K562 (cell line): ENCODE measurements around the gene MTHFR. TPM values are rescaled to one million over a fixed set of nuclear protein-coding genes. Genes with fewer than 3 reads are reported as not detected.

Experiments
- BCL6 ChIP-seq: fragments of 250-450 bp; sonication (Bioruptor Pico); IDR thresholded peaks from 2 replicates; pipeline ENCODE4 v1.4.0; 2020
- DIDO1 ChIP-seq: fragments of 450-650 bp; IDR thresholded peaks from 2 replicates; pipeline ENCODE4 v1.6.1; 2016; ENCODE audit warnings: low read depth, missing biosample characterization, missing genetic modification characterization
- FOXM1 ChIP-seq, 2 experiments: fragments of 450-650 bp in 1 of 2; sonication (generic) in 1 of 2; formaldehyde crosslinking in 1 of 2; IDR thresholded peaks; 2 replicates each; pipeline versions ENCODE4 v1.6.1 to v1.9.0; 2017 to 2022; ENCODE audit warnings: low read depth in 2 of 2, mild to moderate bottlenecking in 2 of 2, missing genetic modification reagents in 1 of 2, moderate library complexity in 1 of 2
- GTF2E2 ChIP-seq: fragments of 200-800 bp; sonication (Bioruptor generic); IDR thresholded peaks from 2 replicates; pipeline ENCODE4 v1.6.1; 2016; ENCODE audit warnings: missing genetic modification characterization, missing compliant biosample characterization
- GTF3C2 ChIP-seq: IDR thresholded peaks from 3 replicates; pipeline ENCODE4 v1.6.1; 2011; ENCODE audit warnings: borderline replicate concordance, mild to moderate bottlenecking, moderate library complexity; ENCODE audit not compliant: insufficient read length; ENCODE audit errors: extremely low read depth
- ID3 ChIP-seq, 2 experiments: fragments of 250-450 bp in 1 of 2; fragments of 450-650 bp in 1 of 2; sonication (Bioruptor Pico) in 1 of 2; IDR thresholded peaks; 2 replicates each; pipeline versions ENCODE4 v1.6.1 to v1.8.0; 2016 to 2021; ENCODE audit warnings: mild to moderate bottlenecking in 2 of 2, moderate library complexity in 2 of 2, missing compliant biosample characterization in 1 of 2, missing genetic modification characterization in 1 of 2
- MYC ChIP-seq, 2 experiments: fragments of 250-450 bp in 1 of 2; sonication (Bioruptor Pico) in 1 of 2; IDR thresholded peaks; 2 replicates each; pipeline versions ENCODE4 v1.5.1 to v1.6.1; 2012 to 2021; ENCODE audit warnings: low read depth in 2 of 2, borderline replicate concordance in 1 of 2, improper control_type of control experiment in 1 of 2, low read length in 1 of 2, mild to moderate bottlenecking in 1 of 2, moderate library complexity in 1 of 2
- NCOA4 ChIP-seq: fragments of 450-650 bp; IDR thresholded peaks from 2 replicates; pipeline ENCODE4 v1.6.1; 2018; ENCODE audit warnings: mild to moderate bottlenecking; ENCODE audit not compliant: partially characterized antibody
- NR1H2 ChIP-seq: sonication (generic); formaldehyde crosslinking; IDR thresholded peaks from 2 replicates; pipeline ENCODE4 v1.4.0; 2020; ENCODE audit warnings: mild to moderate bottlenecking, missing genetic modification reagents
- PHB2 ChIP-seq: fragments of 450-650 bp; IDR thresholded peaks from 2 replicates; pipeline ENCODE4 v1.6.1; 2017; ENCODE audit warnings: low read depth
- RFX1 ChIP-seq: fragments of 450-650 bp; IDR thresholded peaks from 2 replicates; pipeline ENCODE4 v1.6.1; 2016; ENCODE audit warnings: mild to moderate bottlenecking, moderate library complexity
- SMAD1 ChIP-seq: fragments of 150-350 bp; IDR thresholded peaks from 2 replicates; pipeline ENCODE4 v1.6.1; 2014; ENCODE audit warnings: low read length, low read depth; ENCODE audit not compliant: partially characterized antibody
- SMAD4 ChIP-seq: fragments of 250-450 bp; sonication (Bioruptor Pico); conservative IDR thresholded peaks from 2 replicates; pipeline ENCODE4 v1.8.0; 2021; ENCODE audit warnings: inconsistent platforms, mild to moderate bottlenecking, moderate library complexity
- ZKSCAN8 ChIP-seq: fragments of 200-800 bp; sonication (Bioruptor generic); IDR thresholded peaks from 2 replicates; pipeline ENCODE4 v1.6.1; 2016; ENCODE audit warnings: missing genetic modification characterization, missing compliant biosample characterization
- ZNF586 ChIP-seq: fragments of 450-650 bp; formaldehyde crosslinking; conservative IDR thresholded peaks from 2 replicates; pipeline ENCODE4 v1.4.0; 2020; ENCODE audit warnings: mild to moderate bottlenecking, moderate library complexity
- polyA plus RNA-seq, 8 experiments: library from polyadenylated mRNA; depleted of rRNA in 4 of 8; stranded (reverse) in 5 of 8; unstranded in 3 of 8; fragments of >200 nt; fragmentation: Nextera tagmentation in 2 of 8; fragmentation: Illumina TruSeq in 1 of 8; extraction: Ambion mirVana in 2 of 8; extraction: Trizol in 1 of 8; gene quantifications; 2 replicates each; pipeline versions ENCODE4 v1.2.1 to v1.2.3, GENCODE V29; 2011 to 2014; ENCODE audit warnings: inconsistent platforms in 1 of 8, missing spikeins in 1 of 8
- total RNA-seq, 7 experiments: library from RNA; depleted of rRNA in 6 of 7; stranded (reverse); fragments of >200 nt in 6 of 7; fragmentation: Illumina TruSeq in 2 of 7; extraction: Trizol in 2 of 7; gene quantifications; 2 replicates each; pipeline versions ENCODE4 v1.2.1 to v1.2.3, GENCODE V29; 2011 to 2021; ENCODE audit warnings: low replicate concordance in 1 of 7
- TF ChIP-seq, protein P1 (sequence below): sonication (generic); formaldehyde crosslinking; IDR thresholded peaks from 2 replicates; pipeline ENCODE4 v1.8.0; 2023; ENCODE audit warnings: missing genetic modification reagents, mild to moderate bottlenecking, borderline replicate concordance

Gene MTHFR
- total and polyA plus RNA-seq, 9 of the 15 experiments (the other 6 are each of a cell fraction or from before 2014, with no cell fraction given): 5.0 to 104 (median 62.6) TPM

DNA sequence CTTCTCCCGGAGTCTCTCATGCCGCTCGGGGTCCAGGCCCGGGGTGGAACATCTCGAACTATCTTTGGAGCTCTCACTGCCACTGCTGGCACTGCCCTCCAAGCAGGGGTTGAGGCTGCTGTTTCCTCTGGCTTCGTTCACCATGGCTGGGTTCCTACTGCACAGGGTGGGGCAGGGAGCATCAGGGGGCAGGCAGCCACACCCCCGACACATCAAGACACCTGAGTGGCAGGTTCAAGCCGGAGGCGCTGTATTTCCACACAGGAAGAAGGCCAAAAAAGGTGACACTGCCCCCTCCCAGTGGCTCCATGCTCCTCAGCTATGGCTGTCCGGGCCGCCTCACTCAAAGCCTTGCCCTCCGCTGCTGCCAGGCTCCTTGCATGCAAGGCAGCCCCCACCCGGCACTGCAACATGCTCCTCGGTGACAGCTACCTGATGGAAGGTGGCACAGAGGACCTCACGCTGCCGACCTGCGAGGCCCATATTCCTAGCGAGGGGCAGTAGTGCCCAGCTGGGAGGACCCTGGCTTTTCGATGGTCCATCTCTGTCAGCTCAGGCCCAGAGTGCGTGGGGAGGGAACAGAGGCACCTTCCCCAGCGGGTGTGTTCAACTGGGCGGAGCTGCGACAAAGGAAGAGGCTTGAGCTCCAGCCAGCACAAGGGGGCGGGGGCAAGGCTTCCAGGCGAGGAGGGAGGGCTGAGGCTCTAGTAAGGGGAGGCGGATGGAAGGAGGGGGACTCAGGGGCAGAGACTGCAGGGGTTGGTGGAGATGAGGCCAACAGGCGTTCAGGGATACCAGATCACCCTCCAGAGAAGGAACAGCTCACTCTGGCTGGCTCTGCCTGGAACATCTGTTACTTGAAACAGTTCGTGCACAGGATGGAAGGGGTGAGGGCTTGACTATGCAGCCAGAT is 2.5 kb downstream of the MTHFR start (continued):
- TF ChIP-seq, protein P1, sequence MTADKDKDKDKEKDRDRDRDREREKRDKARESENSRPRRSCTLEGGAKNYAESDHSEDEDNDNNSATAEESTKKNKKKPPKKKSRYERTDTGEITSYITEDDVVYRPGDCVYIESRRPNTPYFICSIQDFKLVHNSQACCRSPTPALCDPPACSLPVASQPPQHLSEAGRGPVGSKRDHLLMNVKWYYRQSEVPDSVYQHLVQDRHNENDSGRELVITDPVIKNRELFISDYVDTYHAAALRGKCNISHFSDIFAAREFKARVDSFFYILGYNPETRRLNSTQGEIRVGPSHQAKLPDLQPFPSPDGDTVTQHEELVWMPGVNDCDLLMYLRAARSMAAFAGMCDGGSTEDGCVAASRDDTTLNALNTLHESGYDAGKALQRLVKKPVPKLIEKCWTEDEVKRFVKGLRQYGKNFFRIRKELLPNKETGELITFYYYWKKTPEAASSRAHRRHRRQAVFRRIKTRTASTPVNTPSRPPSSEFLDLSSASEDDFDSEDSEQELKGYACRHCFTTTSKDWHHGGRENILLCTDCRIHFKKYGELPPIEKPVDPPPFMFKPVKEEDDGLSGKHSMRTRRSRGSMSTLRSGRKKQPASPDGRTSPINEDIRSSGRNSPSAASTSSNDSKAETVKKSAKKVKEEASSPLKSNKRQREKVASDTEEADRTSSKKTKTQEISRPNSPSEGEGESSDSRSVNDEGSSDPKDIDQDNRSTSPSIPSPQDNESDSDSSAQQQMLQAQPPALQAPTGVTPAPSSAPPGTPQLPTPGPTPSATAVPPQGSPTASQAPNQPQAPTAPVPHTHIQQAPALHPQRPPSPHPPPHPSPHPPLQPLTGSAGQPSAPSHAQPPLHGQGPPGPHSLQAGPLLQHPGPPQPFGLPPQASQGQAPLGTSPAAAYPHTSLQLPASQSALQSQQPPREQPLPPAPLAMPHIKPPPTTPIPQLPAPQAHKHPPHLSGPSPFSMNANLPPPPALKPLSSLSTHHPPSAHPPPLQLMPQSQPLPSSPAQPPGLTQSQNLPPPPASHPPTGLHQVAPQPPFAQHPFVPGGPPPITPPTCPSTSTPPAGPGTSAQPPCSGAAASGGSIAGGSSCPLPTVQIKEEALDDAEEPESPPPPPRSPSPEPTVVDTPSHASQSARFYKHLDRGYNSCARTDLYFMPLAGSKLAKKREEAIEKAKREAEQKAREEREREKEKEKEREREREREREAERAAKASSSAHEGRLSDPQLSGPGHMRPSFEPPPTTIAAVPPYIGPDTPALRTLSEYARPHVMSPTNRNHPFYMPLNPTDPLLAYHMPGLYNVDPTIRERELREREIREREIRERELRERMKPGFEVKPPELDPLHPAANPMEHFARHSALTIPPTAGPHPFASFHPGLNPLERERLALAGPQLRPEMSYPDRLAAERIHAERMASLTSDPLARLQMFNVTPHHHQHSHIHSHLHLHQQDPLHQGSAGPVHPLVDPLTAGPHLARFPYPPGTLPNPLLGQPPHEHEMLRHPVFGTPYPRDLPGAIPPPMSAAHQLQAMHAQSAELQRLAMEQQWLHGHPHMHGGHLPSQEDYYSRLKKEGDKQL (CRISPR knock-in tag): no peak
- TF ChIP-seq GTF2E2 (tag) (no peak), GTF3C2 (no peak), ZNF586 (no peak), SMAD1 (peak; percentile 16), MYC (IDR thresholded peaks at IDR 0.05; ENCODE audit: low read depth, low read length) (peak; percentile 43; the same call in 1 of the 2 replicates), MYC (CRISPR knock-in tag; IDR thresholded peaks at IDR 0.05; ENCODE audit: borderline replicate concordance, low read depth) (no peak), PHB2 (no peak), RFX1 (no peak), DIDO1 (no peak), NCOA4 (no peak), ID3 (CRISPR knock-in tag; IDR thresholded peaks at IDR 0.05) (no peak), ID3 (tag; IDR thresholded peaks at IDR 0.05) (no peak), NR1H2 (CRISPR knock-in tag) (no peak; the same call in 1 of the 2 replicates), FOXM1 (IDR thresholded peaks at IDR 0.05; ENCODE audit: low read depth) (no peak), FOXM1 (CRISPR knock-in tag; IDR thresholded peaks at IDR 0.05; ENCODE audit: low read depth) (peak; percentile 77; the same call in 1 of the 2 replicates), ZKSCAN8 (CRISPR knock-in tag) (no peak), BCL6 (CRISPR knock-in tag) (no peak), SMAD4 (no peak; the same call in none of the 2 replicates)
